ENCODE data around the gene ACSF3. TPM values are rescaled to one million over a fixed set of nuclear protein-coding genes. Genes with fewer than 3 reads are reported as not detected.
"Not testable (repeated sequence)": the region's sequence is repeated elsewhere in the genome, so short reads cannot be mapped to it uniquely, and the experiment has no call there.

The ACSF3 gene
- total RNA-seq, 1 experiment from 2014 or later, result 16.2 TPM

DNA sequence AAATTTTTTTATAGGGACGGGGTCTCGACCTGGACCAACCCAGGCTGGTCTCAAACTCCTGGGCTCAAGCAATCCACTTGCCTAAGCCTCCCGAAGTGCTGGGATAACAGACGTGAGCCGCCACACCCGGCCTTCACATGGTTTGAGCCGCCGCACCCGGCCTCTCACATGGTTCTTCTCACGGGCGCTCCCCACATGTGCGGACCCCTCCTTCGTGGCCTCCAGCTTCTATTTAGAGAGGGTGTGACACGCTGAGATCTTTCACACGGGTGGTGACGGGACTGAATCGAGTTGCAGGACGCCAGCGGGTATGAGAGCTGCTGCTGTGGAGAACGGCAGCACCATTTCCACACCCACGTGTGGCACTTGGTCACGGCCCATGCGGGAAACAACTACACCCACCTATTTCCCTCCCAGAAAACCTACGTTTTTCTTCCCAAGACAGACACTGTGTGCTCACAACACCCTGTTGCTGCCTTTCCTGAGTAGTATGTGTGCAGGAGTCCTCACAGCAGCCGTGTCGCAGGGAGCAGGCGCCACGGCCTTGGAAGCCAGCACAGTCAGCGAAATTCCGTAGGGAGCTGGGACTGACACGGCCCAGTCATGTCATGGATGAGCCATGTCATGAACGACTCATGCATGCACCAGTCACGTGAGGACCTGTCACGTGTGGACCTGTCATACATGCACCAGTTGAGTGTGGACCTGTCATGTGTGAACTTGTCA, 20.1 kb upstream of the ACSF3 start:
- no peak for DNase-seq (ENCODE audit: low read depth)

GRCh38 chr16:89074072-89074674, 19.5 kb upstream of the ACSF3 start:
- not testable (repeated sequence) for DNase-seq (ENCODE audit: low read depth)

GRCh38 chr16:89074803-89075688, 18.6 kb upstream of the ACSF3 start:
- DNase-seq (ENCODE audit: low read depth), result no peak

- no peak for DNase-seq (ENCODE audit: low read depth)
These were observed 17.5 kb upstream of the ACSF3 start for GRCh38 chr16:89076159-89076558.

DNA sequence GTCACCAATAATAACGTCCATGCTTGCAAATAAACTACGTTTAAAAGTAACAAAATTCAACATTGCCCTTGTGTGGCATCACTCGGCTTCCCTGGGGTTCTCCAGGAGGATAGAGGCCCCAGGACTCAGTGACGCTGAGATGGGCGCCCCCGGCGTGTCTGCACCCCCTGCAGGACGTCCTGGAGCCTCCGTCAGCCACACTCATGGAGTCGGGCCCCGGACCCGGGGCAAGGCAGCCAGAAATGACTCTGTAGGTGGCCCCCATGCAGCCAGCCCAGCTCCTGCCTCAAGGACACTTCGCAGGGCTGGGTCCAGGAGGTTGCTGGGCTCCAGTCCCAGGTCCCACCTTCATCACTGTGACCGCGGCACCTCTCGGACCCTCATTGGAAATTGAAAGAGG, 16.6 kb upstream of the ACSF3 start:
- DNase-seq (ENCODE audit: low read depth), result no peak

- no peak for DNase-seq (ENCODE audit: low read depth)
These were observed 15.5 kb upstream of the ACSF3 start for GRCh38 chr16:89078172-89078571.

DNA sequence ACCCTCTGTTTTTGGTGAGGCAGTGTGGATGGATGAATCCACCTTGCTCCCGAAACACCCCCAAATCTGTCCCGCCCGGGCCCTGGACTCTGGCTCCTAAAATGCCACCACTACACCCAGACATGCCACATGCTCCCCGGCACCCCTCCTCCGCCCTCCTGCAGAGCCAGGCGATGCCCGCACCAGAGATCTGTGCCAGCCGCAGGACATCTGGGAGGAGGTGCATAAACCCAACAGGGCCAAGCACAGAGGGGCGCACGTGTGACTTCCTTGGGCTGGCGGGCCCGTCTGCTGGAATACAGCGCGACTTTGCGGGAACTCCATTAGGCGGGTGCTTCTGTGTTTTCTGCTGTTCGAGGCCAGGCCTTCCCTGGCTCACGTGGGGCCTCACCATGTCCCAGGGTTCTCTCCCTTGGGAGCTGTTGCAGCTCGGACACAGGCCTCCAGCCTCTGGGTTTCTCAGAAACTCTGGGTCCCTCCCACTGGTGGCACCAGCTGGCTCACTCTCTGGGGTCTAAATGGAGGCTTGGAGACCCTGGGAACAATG, 14.1 kb upstream of the ACSF3 start:
- DNase-seq (ENCODE audit: low read depth), result no peak

GRCh38 chr16:89080196-89080853, 13.3 kb upstream of the ACSF3 start:
- DNase-seq (ENCODE audit: low read depth), result no peak

GRCh38 chr16:89081556-89081955, 12.1 kb upstream of the ACSF3 start:
- DNase-seq (ENCODE audit: low read depth), result no peak

DNA sequence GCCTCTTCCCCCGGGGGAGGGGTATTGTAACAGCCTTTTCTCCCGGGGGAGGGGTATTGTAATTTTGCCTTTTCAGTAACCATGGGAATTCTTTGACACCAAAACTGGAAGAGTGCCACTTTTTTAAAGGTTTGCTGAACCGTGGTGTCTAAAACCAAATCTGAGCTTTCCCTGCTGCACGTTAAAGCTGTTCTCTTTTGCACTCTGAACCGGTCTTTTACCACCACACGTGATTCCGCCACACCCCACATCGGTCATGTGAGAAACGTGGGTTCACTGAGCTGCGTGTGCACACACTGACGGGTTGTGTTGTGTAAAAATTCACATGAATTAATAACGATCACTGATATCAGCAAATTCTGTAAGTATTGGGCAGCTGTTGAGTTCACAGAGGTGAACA, 9.2 kb upstream of the ACSF3 start:
- no peak for DNase-seq (ENCODE audit: low read depth)

- DNase-seq (ENCODE audit: low read depth), result no peak
These were observed 8.6 kb upstream of the ACSF3 start for GRCh38 chr16:89084814-89085612.

GRCh38 chr16:89085755-89086154, 7.9 kb upstream of the ACSF3 start:
- no peak for DNase-seq (ENCODE audit: low read depth)

DNA sequence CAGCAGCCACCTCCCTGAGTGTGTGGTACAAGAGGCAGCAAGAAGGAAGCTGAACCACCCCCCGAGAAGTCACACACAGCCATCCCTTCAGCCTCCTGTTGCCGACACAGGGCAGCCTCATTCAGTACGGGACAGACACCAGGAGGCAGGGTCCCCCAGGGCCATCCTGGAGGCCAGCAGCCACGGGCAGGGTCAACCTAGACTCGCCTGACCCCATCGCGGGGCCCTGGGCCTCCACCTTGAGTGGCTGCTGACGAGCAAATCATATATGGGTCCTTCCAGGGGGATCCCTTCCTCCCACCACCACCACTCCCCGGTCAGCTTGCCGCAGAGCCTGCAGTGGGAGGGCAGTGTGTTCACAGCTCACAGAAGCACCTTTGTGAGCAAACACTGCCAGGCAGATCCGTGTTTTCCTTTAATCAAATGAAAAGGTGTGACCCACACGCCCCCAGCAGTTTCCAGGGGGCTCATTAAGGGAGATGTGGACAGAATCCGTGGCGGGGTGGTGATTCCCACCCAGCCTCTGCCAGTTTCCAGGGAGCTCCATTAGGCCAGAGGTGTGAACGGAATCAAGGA, 5.6 kb upstream of the ACSF3 start:
- no peak for DNase-seq (ENCODE audit: low read depth)

- DNase-seq (ENCODE audit: low read depth), result no peak
These were observed 4.5 kb upstream of the ACSF3 start for GRCh38 chr16:89089120-89089519.

DNA sequence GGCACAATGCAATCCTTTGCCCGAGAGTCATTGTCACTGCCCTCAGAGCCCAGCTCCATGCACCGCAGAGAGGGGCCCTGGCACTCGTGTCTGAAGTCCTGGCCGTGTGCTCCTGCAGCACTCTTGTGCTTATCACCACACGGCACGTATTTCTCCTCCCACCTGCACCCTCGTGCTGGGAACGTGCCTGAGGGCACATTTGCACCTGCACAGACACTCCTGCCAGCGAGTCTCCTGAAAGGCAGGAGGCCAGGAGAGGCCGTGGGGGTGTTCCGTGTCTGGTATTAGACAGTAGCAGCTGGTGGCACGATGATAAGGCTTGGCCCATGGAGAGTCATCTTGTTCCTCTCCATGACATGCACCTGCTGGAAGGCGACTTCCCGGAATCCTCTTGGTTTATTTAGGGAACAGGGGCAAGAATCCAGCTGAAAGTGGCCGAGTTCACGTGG, 3.4 kb upstream of the ACSF3 start:
- DNase-seq (ENCODE audit: low read depth), result no peak

GRCh38 chr16:89090669-89091426, 2.8 kb upstream of the ACSF3 start:
- DNase-seq (ENCODE audit: low read depth), result no peak

- DNase-seq (ENCODE audit: low read depth), result no peak
These were observed 1.6 kb upstream of the ACSF3 start for GRCh38 chr16:89092013-89092412.

GRCh38 chr16:89093252-89093601, 425 bp upstream of the ACSF3 start:
- DNase-seq (ENCODE audit: low read depth), result not testable (repeated sequence)

- peak; percentile 49 for DNase-seq (ENCODE audit: low read depth)
These were observed 714 bp downstream of the ACSF3 start for GRCh38 chr16:89094252-89094879.
